GM12872 (cell line): ENCODE data around the gene ZBTB44.

Source experiments
- CTCF ChIP-seq: IDR thresholded peaks from 3 replicates; pipeline ENCODE4 v1.5.1; 2011; ENCODE audit warnings: low read depth, mild to moderate bottlenecking, low read length, moderate library complexity; ENCODE audit not compliant: insufficient read depth

Gene ZBTB44

GRCh38 chr11:130243816-130244215 is 70.9 kb downstream of the ZBTB44 start:
- TF ChIP-seq CTCF = no peak

- no peak for TF ChIP-seq CTCF
These were observed 73.0 kb downstream of the ZBTB44 start for GRCh38 chr11:130241713-130242112.

GRCh38 chr11:130237282-130238006 is 77.3 kb downstream of the ZBTB44 start:
- no peak for TF ChIP-seq CTCF

- TF ChIP-seq CTCF = no peak
These were observed 80.4 kb downstream of the ZBTB44 start for GRCh38 chr11:130234315-130234714.

- no peak for TF ChIP-seq CTCF
These were observed 87.3 kb downstream of the ZBTB44 start for GRCh38 chr11:130227373-130227772.

GRCh38 chr11:130223291-130223971 is 91.3 kb downstream of the ZBTB44 start:
- no peak for TF ChIP-seq CTCF

GRCh38 chr11:130220311-130221035 is 94.2 kb downstream of the ZBTB44 start:
- no peak for TF ChIP-seq CTCF
